ENCODE results near the gene CCDC167. TPM values are rescaled to one million over a fixed set of nuclear protein-coding genes. Genes with fewer than 3 reads are reported as not detected.
A peak's percentile ranks its signal among the peaks of the same experiment; 100 is the strongest.

Gene CCDC167
- total RNA-seq, 1 experiment from 2014 or later: 89.8 TPM

- DNase-seq (ENCODE audit: low read depth): no peak
These were observed 9.9 kb downstream of the CCDC167 start for GRCh38 chr6:37489697-37490336.

GRCh38 chr6:37488476-37488875, 11.2 kb downstream of the CCDC167 start:
- no peak for DNase-seq (ENCODE audit: low read depth)

- DNase-seq (ENCODE audit: low read depth): no peak
These were observed 11.9 kb downstream of the CCDC167 start for GRCh38 chr6:37487591-37488380.

- no peak for DNase-seq (ENCODE audit: low read depth)
These were observed 13.4 kb downstream of the CCDC167 start for GRCh38 chr6:37486121-37486839.

- no peak for DNase-seq (ENCODE audit: low read depth)
These were observed 14.4 kb downstream of the CCDC167 start for GRCh38 chr6:37485291-37485702.

- no peak for DNase-seq (ENCODE audit: low read depth)
These were observed 14.9 kb downstream of the CCDC167 start for GRCh38 chr6:37484786-37485170.

- DNase-seq (ENCODE audit: low read depth): peak; percentile 40
These were observed 15.5 kb downstream of the CCDC167 start for GRCh38 chr6:37483917-37484785.

- no peak for DNase-seq (ENCODE audit: low read depth)
These were observed 16.3 kb downstream of the CCDC167 start for GRCh38 chr6:37483252-37483901.

GRCh38 chr6:37482606-37483251, 17.0 kb downstream of the CCDC167 start:
- no peak for DNase-seq (ENCODE audit: low read depth)

GRCh38 chr6:37481711-37482605, 17.7 kb downstream of the CCDC167 start:
- no peak for DNase-seq (ENCODE audit: low read depth)

- no peak for DNase-seq (ENCODE audit: low read depth)
These were observed 18.6 kb downstream of the CCDC167 start for GRCh38 chr6:37480951-37481534.

- DNase-seq (ENCODE audit: low read depth): no peak
These were observed 19.5 kb downstream of the CCDC167 start for GRCh38 chr6:37480118-37480736.

- no peak for DNase-seq (ENCODE audit: low read depth)
These were observed 20.3 kb downstream of the CCDC167 start for GRCh38 chr6:37479266-37479854.

- no peak for DNase-seq (ENCODE audit: low read depth)
These were observed 20.9 kb downstream of the CCDC167 start for GRCh38 chr6:37478827-37479226.

- DNase-seq (ENCODE audit: low read depth): no peak
These were observed 21.8 kb downstream of the CCDC167 start for GRCh38 chr6:37477656-37478435.

GRCh38 chr6:37477191-37477590, 22.5 kb downstream of the CCDC167 start:
- DNase-seq (ENCODE audit: low read depth): no peak

GRCh38 chr6:37474316-37474715, 25.4 kb downstream of the CCDC167 start:
- no peak for DNase-seq (ENCODE audit: low read depth)
